ENCODE data around the gene NNAT.
"Not testable (repeated sequence)": the region's sequence is repeated elsewhere in the genome, so short reads cannot be mapped to it uniquely, and the experiment has no call there.

Gene NNAT

DNA sequence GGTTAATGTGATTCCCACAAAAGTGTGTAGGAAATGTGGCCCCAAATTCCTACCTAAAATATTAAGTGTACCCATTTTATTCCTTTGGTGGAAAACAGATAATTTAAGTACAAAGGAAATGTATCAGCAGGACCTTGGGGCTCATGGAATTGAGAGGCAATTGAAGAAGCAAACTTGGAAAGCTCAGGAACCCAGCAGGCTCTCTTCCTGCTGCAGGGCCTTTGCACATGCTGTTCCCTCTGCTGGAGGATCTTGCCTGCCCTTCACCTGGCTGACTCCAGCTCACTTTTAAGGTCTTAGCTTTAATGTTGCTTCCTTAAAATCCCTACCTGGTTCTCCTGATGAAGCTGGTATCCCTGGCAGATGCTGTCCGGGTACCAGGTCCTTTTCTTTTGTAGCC, 16.5 kb downstream of the NNAT start:
- H3K4me3 ChIP-seq, result no peak overlapping the region
- H3K4me2 ChIP-seq, result no peak overlapping the region
- H3K9ac ChIP-seq, result no peak overlapping the region
- no peaks in the 10 kb centered on the region for H3K27me3 ChIP-seq
- H3K36me3 ChIP-seq, result no peaks in the 10 kb centered on the region
- no peak overlapping the region for H3K27ac ChIP-seq
- H4K20me1 ChIP-seq, result no peaks in the 10 kb centered on the region
- no peak for TF ChIP-seq Cebpa-rat (IDR thresholded peaks at IDR 0.05)
- no peaks in the 10 kb centered on the region for H3K9me3 ChIP-seq
- H3K4me1 ChIP-seq, result peaks cover 32% of the 10 kb centered on the region

GRCh38 chr20:37538003-37538402, 17.0 kb downstream of the NNAT start:
- no peak for TF ChIP-seq Cebpa-rat (IDR thresholded peaks at IDR 0.05)
- H4K20me1 ChIP-seq, result no peaks in the 10 kb centered on the region
- H3K4me2 ChIP-seq, result no peak overlapping the region
- H3K9me3 ChIP-seq, result no peaks in the 10 kb centered on the region
- no peak overlapping the region for H3K27ac ChIP-seq
- H3K36me3 ChIP-seq, result no peaks in the 10 kb centered on the region
- no peaks in the 10 kb centered on the region for H3K27me3 ChIP-seq
- H3K9ac ChIP-seq, result no peak overlapping the region
- no peak overlapping the region for H3K4me3 ChIP-seq
- peaks cover 27% of the 10 kb centered on the region for H3K4me1 ChIP-seq

GRCh38 chr20:37539424-37539823, 18.4 kb downstream of the NNAT start:
- Histone ChIP-seq H3K27me3 (no peaks in the 10 kb centered on the region), H3K27ac (no peak overlapping the region), H3K4me3 (no peak overlapping the region), H3K9me3 (no peaks in the 10 kb centered on the region), H3K4me2 (no peak overlapping the region), H3K9ac (no peak overlapping the region), H3K36me3 (no peaks in the 10 kb centered on the region), H4K20me1 (no peaks in the 10 kb centered on the region), H3K4me1 (peaks cover 13% of the 10 kb centered on the region)
- TF ChIP-seq Cebpa-rat (IDR thresholded peaks at IDR 0.05), result no peak

GRCh38 chr20:37540001-37540400, 19.0 kb downstream of the NNAT start:
- TF ChIP-seq Cebpa-rat (IDR thresholded peaks at IDR 0.05), result no peak
- no peak overlapping the region for H3K27ac ChIP-seq
- H3K4me1 ChIP-seq, result peaks cover 8% of the 10 kb centered on the region
- no peak overlapping the region for H3K4me3 ChIP-seq
- H3K4me2 ChIP-seq, result 0 out of 2 replicates have a peak overlapping the region, but pooled peaks have one; percentile 37
- no peaks in the 10 kb centered on the region for H3K27me3 ChIP-seq
- H3K36me3 ChIP-seq, result no peaks in the 10 kb centered on the region
- H3K9ac ChIP-seq, result no peak overlapping the region
- no peaks in the 10 kb centered on the region for H3K9me3 ChIP-seq
- H4K20me1 ChIP-seq, result no peaks in the 10 kb centered on the region

DNA sequence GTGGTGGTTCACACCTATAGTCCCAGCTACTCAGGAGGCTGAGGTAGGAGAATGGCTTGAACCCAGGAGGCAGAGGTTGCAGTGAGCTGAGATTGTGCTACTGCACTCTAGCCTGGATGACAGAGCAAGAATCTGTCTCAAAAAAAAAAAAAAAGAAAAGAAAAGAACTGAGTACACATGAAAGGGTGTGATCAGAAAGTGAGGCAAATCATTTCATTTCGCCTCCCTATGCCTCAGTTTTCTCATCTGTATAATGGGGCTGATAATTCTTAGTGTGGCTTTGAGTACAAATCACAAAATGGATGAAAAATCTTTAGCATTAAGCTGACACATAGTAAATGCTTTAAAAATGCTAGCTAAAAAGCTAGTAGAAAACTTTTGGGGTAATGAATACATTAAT, 19.8 kb downstream of the NNAT start:
- not testable (repeated sequence) for H4K20me1 ChIP-seq, H3K4me1 ChIP-seq, H3K36me3 ChIP-seq, H3K27me3 ChIP-seq, H3K9me3 ChIP-seq, H3K4me2 ChIP-seq, H3K27ac ChIP-seq, H3K4me3 ChIP-seq, H3K9ac ChIP-seq

DNA sequence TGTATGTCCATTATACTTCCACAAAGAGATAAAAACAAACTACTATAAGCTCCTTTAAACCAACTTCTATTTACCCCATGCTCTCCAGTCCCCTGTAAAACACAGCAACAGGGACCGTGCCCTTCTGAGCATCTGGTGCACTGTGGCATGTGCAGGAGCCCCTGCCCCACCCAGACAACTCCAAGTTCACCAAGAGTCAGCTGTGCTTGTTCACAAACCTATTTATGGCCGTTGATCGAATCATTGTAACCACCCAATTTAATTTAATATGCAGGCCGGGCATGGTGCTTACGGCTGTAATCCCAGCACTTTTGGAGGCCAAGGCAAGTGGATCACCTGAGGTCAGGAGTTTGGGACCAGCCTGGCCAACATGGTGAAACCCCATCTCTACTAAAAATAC, 20.3 kb downstream of the NNAT start:
- no peak overlapping the region for H3K4me3 ChIP-seq
- H3K27ac ChIP-seq, result no peak overlapping the region
- no peaks in the 10 kb centered on the region for H3K9me3 ChIP-seq
- peaks cover 8% of the 10 kb centered on the region for H3K4me1 ChIP-seq
- H4K20me1 ChIP-seq, result no peaks in the 10 kb centered on the region
- no peaks in the 10 kb centered on the region for H3K27me3 ChIP-seq
- no peak for TF ChIP-seq Cebpa-rat (IDR thresholded peaks at IDR 0.05)
- H3K36me3 ChIP-seq, result no peaks in the 10 kb centered on the region
- no peak overlapping the region for H3K4me2 ChIP-seq
- H3K9ac ChIP-seq, result no peak overlapping the region

DNA sequence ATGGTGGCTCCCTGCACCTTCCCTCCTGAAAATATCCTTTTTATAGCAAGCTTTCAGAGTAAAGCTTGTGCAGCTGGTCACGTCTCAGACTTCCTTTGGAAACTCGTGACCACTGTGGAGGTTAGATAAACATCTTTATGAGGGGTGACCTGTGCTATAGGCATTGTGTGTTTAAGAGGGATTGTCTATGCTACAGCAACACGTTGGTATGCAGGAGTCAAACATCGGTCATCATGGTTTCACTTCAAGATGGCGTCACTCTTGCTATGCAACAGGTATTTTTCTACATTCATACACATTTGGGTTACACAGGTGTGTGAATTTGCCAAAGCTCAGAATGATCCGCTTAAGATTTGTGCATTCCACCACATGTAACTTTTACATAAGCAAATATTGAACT, 21.2 kb downstream of the NNAT start:
- no peak overlapping the region; the same call in 1 of the 2 replicates for H3K4me2 ChIP-seq
- TF ChIP-seq Cebpa-rat (IDR thresholded peaks at IDR 0.05), result no peak
- no peaks in the 10 kb centered on the region for H3K36me3 ChIP-seq
- H3K27ac ChIP-seq, result no peak overlapping the region
- H3K4me1 ChIP-seq, result peaks cover 8% of the 10 kb centered on the region
- no peak overlapping the region for H3K4me3 ChIP-seq
- no peaks in the 10 kb centered on the region for H3K9me3 ChIP-seq
- no peak overlapping the region for H3K9ac ChIP-seq
- no peaks in the 10 kb centered on the region for H3K27me3 ChIP-seq
- no peaks in the 10 kb centered on the region for H4K20me1 ChIP-seq

DNA sequence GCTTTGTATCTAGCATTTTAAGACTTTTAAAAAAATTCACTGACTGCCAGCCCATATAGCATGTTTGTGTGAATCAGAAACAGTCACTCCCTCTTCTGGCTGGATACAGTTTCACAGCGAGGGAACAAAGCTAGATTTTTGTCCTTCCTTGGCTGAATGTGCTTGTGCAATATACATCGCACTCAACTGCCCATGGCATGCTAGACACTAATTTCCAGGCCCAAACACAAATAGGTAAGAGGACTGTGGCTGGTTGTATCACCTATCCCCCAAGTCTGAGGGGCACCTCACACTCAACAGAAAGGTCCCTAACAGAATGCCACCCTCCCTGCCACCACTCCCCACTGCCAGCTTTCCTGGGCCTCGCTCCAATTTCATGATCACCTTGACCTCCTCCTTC, 22.8 kb downstream of the NNAT start:
- H3K4me2 ChIP-seq, result no peak overlapping the region
- H3K4me1 ChIP-seq, result peaks cover 8% of the 10 kb centered on the region
- no peak overlapping the region for H3K4me3 ChIP-seq
- no peaks in the 10 kb centered on the region for H3K9me3 ChIP-seq
- no peak overlapping the region for H3K27ac ChIP-seq
- H3K36me3 ChIP-seq, result no peaks in the 10 kb centered on the region
- H4K20me1 ChIP-seq, result no peaks in the 10 kb centered on the region
- H3K27me3 ChIP-seq, result no peaks in the 10 kb centered on the region
- TF ChIP-seq Cebpa-rat (IDR thresholded peaks at IDR 0.05), result no peak
- H3K9ac ChIP-seq, result no peak overlapping the region

DNA sequence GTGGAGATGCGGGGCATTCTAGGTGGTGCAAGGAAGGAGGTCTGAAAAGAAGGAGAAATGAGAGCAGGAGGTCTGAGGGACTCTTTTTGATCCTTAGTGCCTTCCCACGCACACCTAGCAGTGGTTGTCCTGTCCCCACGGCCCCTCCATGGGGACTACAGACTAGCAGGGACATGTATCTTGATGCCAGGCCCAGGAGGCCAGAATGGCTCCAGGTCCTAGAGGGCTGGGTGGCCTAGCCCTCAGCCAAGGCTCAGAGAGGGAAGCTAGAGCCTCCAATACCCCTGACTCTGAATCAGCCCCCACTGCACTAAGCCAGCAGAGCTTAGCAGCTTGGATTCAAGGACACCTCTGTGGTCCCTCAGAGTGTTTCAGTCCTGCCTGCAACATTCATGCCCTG, 23.3 kb downstream of the NNAT start:
- H3K9ac ChIP-seq, result no peak overlapping the region
- peaks cover 8% of the 10 kb centered on the region for H3K4me1 ChIP-seq
- no peak for TF ChIP-seq Cebpa-rat (IDR thresholded peaks at IDR 0.05)
- H3K27me3 ChIP-seq, result no peaks in the 10 kb centered on the region
- no peak overlapping the region for H3K4me2 ChIP-seq
- H4K20me1 ChIP-seq, result no peaks in the 10 kb centered on the region
- H3K9me3 ChIP-seq, result no peaks in the 10 kb centered on the region
- no peaks in the 10 kb centered on the region for H3K36me3 ChIP-seq
- no peak overlapping the region for H3K4me3 ChIP-seq
- no peak overlapping the region for H3K27ac ChIP-seq

- H3K4me1 ChIP-seq, result peaks cover 2% of the 10 kb centered on the region
- no peak overlapping the region for H3K9ac ChIP-seq
- H3K36me3 ChIP-seq, result no peaks in the 10 kb centered on the region
- no peak overlapping the region for H3K4me2 ChIP-seq
- no peaks in the 10 kb centered on the region for H3K27me3 ChIP-seq
- no peak overlapping the region for H3K27ac ChIP-seq
- no peak overlapping the region for H3K4me3 ChIP-seq
- H3K9me3 ChIP-seq, result no peaks in the 10 kb centered on the region
- TF ChIP-seq Cebpa-rat (IDR thresholded peaks at IDR 0.05), result no peak
- no peaks in the 10 kb centered on the region for H4K20me1 ChIP-seq
Observed at GRCh38 chr20:37545516-37545915, 24.5 kb downstream of the NNAT start.

GRCh38 chr20:37547912-37548311, 26.9 kb downstream of the NNAT start:
- Histone ChIP-seq H3K4me1 (no peaks in the 10 kb centered on the region), H3K4me2 (no peak overlapping the region), H3K27ac (no peak overlapping the region)

DNA sequence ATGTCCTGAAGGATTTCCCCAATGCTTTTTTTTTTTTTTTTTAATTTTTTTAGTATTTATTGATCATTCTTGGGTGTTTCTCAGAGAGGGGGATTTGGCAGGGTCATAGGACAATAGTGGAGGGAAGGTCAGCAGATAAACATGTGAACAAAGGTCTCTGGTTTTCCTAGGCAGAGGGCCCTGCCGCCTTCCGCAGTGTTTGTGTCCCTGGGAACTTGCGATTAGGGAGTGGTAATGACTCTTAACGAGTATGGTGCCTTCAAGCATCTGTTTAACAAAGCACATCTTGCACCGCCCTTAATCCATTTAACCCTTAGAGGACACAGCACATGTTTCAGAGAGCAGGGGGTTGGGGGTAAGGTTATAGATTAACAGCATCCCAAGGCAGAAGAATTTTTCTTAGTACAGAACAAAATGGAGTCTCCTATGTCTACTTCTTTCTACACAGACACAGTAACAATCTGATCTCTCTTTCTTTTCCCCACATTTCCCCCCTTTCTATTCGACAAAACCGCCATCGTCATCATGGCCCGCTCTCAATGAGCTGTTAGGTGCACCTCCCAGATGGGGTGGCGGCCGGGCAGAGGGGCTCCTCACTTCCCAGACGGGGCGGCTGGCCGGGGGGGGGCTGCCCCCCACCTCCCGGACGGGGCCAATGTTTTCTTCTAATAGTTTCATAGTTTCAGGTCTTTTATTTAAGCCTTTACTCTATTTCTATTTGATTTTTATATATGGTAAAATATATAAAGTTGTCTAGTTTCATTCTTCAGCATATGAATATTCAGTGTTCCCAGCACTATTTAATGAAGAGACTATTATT, 29.3 kb downstream of the NNAT start:
- not testable (repeated sequence) for H3K4me3 ChIP-seq, H4K20me1 ChIP-seq, H3K36me3 ChIP-seq, H3K4me1 ChIP-seq, H3K9ac ChIP-seq, H3K9me3 ChIP-seq, H3K27ac ChIP-seq, H3K4me2 ChIP-seq, H3K27me3 ChIP-seq

More at GRCh38 chr20:37547912-37548311, 26.9 kb downstream of the NNAT start:
- no peak for TF ChIP-seq Cebpa-rat (IDR thresholded peaks at IDR 0.05)
- Histone ChIP-seq H4K20me1 (no peaks in the 10 kb centered on the region), H3K36me3 (no peaks in the 10 kb centered on the region), H3K9me3 (no peaks in the 10 kb centered on the region), H3K27me3 (no peaks in the 10 kb centered on the region), H3K9ac (no peak overlapping the region), H3K4me3 (no peak overlapping the region)

- H3K4me1 ChIP-seq, H4K20me1 ChIP-seq, H3K4me3 ChIP-seq, H3K27me3 ChIP-seq, H3K9ac ChIP-seq, H3K4me2 ChIP-seq, H3K27ac ChIP-seq, H3K9me3 ChIP-seq, H3K36me3 ChIP-seq: not testable (repeated sequence)
Observed at GRCh38 chr20:37551660-37552059, 30.6 kb downstream of the NNAT start.

All from BLaER1 (cell line).